Fibroblast of skin of right biceps (primary cell): Measurements from ENCODE around the gene EHBP1.
"Not testable (repeated sequence)": the region's sequence is repeated elsewhere in the genome, so short reads cannot be mapped to it uniquely, and the experiment has no call there.

Experiments used
- DNase-seq: peaks from one replicate; pipeline ENCODE4 v3.0.0-alpha.2; 2013

The EHBP1 gene

DNA sequence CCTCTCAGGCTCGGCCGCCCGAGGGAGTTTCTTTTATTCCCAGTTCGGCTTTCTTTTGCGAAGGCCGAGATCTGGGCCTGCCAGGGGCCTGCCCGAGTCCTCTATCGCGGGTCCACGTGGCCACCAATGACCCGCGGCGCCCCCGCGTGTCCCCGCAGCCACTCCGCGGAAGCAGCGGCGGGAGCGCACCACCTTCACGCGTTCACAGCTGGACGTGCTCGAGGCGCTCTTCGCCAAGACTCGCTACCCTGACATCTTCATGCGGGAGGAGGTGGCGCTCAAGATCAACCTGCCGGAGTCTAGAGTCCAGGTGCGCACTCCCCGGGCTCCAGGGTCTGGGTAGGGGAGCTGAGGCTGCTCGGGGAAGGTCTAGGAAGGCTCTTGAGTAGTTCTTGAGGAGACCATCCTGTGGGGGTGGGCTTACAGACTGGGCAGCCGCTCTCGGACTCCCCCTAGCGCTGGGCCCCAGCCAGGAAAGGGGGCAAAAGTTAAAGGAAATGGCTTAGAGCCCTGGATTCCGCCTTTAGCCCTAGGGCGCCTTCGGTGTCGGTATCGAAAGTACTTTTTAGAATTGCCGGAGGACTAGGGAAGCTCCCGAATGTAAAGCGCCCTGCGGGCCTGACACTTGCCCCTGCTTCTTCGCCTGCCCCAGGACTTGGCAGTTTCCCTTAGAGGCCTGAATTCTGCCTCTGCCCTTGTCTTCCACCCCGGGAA lies 348.5 kb downstream of the EHBP1 start:
- DNase-seq = peak; percentile 30

DNA sequence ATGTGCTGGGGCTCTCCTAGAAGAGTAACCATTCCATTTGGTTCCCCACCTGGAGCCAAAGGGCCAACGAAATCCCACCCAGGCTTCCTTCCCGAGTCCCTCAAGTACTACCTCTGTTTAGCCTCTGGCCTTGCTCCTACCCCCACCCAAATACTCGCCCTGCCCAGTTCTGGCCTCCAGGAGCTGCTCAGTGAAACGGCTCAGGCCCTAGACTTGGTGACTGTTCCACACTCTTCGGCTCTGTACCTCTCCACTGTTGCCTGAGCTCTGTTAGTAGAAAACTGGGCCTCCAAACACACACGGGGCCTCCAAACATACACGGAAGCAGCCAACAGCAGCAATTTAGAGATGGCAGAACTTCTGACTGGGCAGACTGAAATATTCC lies 349.3 kb downstream of the EHBP1 start:
- no peak for DNase-seq

DNA sequence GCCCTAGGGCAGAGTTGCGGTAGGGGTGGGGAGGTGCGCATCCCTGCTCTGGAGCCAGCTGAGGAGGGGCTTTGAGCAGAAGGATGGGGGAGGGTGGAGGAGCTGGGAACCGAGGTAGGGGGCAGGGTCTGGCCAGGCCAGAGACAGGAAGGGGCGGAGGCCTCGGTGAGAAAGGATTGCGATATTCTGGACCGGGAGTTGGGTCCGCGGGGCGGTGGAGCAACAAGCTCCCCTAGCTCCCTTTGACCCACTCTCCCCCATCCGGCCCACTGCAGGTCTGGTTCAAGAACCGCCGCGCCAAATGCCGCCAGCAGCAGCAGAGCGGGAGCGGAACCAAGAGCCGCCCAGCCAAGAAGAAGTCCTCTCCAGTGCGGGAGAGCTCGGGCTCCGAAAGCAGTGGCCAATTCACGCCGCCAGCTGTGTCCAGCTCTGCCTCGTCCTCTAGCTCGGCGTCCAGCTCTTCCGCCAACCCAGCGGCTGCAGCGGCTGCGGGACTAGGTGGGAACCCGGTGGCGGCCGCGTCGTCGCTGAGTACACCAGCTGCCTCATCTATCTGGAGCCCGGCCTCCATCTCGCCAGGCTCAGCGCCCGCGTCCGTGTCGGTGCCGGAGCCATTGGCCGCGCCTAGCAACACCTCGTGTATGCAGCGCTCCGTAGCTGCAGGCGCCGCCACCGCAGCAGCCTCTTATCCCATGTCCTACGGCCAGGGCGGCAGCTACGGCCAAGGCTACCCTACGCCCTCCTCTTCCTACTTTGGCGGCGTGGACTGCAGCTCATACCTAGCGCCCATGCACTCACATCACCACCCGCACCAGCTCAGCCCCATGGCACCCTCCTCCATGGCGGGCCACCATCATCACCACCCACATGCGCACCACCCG lies 350.0 kb downstream of the EHBP1 start:
- DNase-seq = no peak

GRCh38 chr2:63056107-63057050 lies 350.9 kb downstream of the EHBP1 start:
- no peak for DNase-seq

DNA sequence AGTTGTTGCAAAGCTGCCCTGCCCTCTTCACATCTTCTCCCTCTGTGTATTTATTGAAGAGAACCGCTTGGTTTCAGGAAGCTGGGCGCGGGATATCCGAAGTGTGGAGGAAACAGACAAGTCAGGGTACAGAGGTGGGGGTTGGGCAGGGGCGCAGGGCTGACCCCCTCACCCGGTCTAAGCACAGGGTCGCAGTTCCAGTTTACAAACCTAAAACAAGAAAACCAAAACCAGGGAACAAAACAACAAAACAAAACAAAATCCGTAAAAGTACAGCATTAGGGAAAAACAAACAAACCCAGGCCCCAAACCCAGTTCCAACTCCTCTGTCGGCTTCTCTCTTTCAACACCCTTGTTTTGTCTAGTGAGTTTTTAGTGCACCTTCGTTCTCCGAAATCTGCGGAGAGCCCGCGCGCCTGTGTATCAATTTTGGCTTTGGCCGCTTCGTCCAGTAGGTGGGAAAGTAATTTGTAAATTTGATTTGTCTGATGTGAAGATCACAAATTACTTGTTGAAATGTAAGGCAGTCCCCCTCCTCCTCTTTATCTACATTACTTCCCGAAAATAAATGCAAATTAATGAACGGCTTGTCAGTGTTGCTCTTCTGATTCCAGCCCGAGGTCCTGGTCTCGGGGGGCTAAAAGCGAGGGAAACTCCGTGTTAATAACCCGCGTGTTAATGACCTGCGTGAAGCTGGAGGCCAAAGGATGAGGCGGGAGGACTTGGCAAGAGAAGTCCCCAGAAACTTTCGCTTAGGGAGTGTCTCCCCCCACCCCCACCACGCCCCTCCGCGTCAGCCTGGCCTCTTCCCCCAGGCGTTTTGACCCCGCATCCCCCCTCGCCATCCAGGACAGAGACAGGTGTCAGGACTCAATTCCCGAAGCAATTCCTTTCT lies 352.0 kb downstream of the EHBP1 start:
- DNase-seq = no peak

DNA sequence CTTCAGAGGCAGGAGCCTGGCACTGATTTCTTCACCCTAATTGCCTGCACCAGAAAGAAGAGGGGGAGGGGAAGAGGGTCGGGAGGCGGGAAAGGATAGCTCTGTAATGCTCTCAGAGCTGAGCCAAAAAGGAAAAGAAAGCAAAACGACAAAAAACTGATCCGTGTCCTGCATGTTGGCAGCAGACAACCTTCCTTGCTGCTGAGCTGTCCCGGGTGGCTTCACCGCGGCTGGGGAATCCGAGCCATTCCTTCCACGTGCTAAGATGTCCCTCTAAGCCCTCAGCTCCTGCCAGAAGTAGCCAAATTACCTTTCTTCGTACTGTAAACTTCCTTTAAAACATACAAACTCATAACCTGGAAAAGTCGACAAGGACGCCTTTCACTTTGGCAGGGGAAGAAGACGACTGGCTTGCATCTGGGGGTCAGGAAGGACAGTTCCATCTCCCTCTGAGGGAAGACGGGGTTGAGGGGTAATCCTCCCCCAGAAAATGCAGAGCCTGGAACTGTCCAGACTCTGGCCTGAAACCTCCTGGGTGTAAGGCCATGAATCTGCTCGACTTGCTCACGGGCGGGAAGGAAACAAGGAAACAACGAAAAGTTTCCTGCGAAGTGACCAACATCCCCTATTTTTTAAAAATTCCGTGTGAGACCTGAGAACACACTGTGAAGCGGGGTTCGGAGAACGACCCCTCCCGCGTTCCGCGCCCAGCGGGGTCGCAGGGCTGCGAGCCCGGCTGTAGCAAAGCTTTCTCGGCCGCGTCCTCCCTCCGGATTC lies 352.8 kb downstream of the EHBP1 start:
- DNase-seq = no peak

- DNase-seq = no peak
Observed at GRCh38 chr2:63058921-63059792, 353.6 kb downstream of the EHBP1 start.

DNA sequence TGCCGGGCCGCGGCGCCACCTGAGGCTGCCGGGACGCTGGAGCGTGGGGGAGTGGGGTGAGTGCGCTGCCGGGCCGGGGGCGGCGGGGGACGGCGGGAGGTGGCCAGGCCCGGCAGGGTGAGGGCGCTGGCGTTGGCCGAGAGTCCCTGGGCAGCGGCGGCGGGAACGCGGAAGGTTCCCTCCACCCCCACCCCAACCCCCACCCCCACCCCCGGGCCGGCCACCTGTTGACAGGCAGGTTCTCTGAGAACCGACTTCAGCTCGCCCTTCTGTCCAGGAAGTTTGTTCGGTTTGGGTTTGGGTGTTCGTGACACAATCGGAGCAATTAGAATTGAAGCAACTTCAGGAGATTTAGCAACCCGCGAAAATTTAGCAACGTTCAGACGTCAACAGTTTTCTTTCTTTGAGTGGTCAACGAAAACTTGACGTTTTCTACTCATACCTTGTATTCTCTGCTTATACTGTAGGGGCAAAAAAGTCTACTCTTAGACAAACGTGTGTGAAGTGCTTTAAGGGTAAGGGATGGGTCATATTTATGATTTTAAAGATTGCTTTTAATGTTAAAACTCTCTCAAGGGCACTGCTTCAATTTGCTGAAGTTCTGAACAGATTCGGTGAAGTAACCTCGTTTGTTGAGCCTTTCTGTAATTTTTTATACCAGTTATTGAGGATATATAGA lies 354.4 kb downstream of the EHBP1 start:
- no peak for DNase-seq

DNA sequence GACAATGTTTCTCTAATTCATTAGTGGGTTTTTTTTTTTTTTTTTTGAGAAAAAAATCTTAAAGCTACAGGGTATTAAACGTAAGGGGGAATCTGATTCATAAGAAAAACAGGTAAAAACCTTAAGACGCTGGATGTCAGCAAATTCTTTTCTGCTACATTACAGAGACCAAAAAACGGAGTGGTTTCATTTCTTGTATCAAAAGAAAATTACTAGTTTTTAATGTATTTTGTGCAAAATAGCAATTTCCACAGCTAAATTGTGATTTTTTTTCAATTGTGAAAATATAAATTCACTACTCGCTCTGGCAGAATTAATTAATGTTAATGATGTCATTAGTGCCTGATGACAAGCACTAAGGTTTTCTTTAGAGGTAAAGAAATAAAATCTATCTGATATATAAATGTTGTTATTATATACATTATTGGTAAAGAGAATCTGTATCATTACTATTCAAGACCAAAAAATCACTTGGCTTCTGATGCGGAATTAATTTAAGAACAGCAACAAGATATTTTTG lies 355.0 kb downstream of the EHBP1 start:
- DNase-seq = no peak

GRCh38 chr2:63064197-63064596 lies 358.7 kb downstream of the EHBP1 start:
- no peak for DNase-seq

GRCh38 chr2:63064661-63065060 lies 359.1 kb downstream of the EHBP1 start:
- no peak for DNase-seq

- no peak for DNase-seq
Observed at GRCh38 chr2:63066265-63066664, 360.8 kb downstream of the EHBP1 start.

GRCh38 chr2:63066838-63067237 lies 361.3 kb downstream of the EHBP1 start:
- no peak for DNase-seq

DNA sequence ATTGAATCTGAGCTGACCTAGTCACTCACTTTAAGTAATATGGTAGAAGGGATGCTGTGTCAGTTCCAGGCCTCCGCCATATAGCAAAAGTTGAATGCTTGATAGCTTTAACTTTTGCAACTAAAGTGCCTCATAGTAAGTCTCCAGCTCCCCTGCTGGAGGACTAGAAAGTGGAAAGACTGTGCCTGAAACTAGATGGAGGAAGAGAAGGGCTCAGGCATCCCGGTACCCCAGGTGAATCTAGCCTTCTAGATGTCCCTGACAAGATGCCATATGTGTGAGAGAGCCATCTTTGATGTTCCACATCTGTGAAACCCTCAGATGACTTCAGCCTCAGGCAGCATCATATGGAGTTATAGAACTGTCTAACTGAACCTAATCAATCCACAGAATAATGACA lies 366.2 kb downstream of the EHBP1 start:
- no peak for DNase-seq

DNA sequence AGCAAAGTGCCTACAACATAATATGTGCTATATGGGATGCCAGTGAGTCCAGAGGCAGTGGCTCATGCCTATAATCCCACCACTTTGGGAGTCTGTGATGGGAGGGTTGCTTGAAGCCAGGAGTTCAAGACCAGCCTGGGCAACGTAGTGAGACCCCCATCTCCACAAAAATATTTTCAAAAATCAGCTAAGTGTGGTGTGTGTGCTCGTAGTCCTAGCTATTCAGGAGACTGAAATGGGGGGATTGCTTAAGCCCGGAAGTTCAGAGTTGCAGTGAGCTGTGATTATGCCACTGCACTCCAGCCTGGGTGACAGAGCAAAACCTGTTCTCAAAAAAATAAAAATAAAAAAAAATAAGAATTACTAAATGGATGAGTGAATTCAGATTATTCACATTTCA lies 368.5 kb downstream of the EHBP1 start:
- no peak for DNase-seq

- DNase-seq = not testable (repeated sequence)
Observed at GRCh38 chr2:63074399-63074798, 368.9 kb downstream of the EHBP1 start.

DNA sequence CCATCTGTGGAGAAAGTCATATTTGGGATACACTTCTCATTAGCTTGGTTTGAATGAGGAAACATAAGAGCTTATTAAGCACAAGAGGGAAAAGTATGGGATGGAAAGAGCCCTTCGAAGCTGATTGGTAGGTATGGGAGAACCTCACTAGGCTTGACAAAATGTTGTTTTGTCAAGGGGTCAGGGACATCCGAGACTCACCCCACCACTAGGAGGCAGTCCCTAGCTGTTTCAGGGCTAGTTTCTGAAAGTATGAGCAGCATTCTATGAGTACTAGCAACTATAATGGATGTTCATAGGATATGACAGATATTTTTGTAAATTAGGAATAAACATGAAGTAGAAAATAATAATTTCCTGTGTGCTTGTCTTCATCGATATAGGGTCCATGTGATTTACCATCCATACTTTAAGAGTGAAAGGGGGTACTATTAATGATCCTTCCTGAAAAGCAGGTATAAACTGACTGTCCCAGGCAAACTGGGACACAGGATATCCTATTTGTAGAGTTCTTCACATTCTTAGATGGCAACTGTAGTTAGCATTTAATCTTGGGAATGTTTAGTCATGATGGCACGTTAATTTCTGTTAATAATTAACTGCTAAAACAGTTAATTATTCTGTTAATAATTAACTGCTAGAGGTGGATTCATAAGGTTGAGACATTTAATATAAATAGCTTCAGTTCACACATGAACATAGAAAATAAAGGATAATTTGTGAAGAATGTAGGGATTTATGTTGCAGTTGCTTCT lies 373.5 kb downstream of the EHBP1 start:
- DNase-seq = peak; percentile 3

- DNase-seq = peak; percentile 1
Observed at GRCh38 chr2:63081404-63081803, 375.9 kb downstream of the EHBP1 start.

DNA sequence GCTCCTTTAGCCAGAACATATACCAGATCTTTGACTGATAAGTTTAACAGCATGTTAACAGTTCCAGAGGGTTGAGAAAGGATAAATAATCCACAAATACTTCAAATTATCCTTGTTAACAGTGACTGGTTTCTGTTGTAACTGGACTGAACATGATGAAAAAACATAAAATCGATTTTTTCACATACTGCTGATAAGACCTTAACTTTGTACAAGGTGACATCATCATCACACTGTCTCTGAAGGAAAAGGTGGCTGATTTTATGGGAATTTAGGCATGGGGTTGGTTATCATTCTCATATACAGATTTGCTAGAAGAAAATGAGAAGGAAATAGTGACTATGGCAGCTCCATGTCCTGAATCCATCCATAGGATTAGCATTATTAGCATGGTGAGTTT lies 381.2 kb downstream of the EHBP1 start:
- no peak for DNase-seq
